H1 (cell line): Measurements from ENCODE around the gene TMEM181. TPM values are rescaled to one million over a fixed set of nuclear protein-coding genes. Genes with fewer than 3 reads are reported as not detected.

Experiments
- CBX5 ChIP-seq: fragments of 300-800, 300-1000 bp; sonication (generic); IDR thresholded peaks from 2 replicates; pipeline ENCODE4 v1.7.1; 2016; ENCODE audit warnings: antibody characterized with exemption, low read length, low read depth
- CHD2 ChIP-seq: IDR thresholded peaks from 2 replicates; pipeline ENCODE4 v1.6.1; 2012; ENCODE audit warnings: low read length, improper control_type of control experiment
- CHD7 ChIP-seq: fragments of 300-600 bp; sonication (generic); IDR thresholded peaks from 2 replicates; pipeline ENCODE4 v1.7.1; 2012; ENCODE audit warnings: low read length, moderate library complexity, mild to moderate bottlenecking, inconsistent platforms; ENCODE audit not compliant: insufficient replicate concordance
- NANOG ChIP-seq: IDR thresholded peaks from 2 replicates; pipeline ENCODE4 v1.6.1; 2011; ENCODE audit warnings: low read length, low read depth, mild to moderate bottlenecking, inconsistent platforms; ENCODE audit not compliant: insufficient read depth, poor library complexity, severe bottlenecking
- PHF8 ChIP-seq: fragments of 200-600 bp; sonication (generic); conservative IDR thresholded peaks from 2 replicates; pipeline ENCODE4 v1.7.1; 2012; ENCODE audit warnings: low read depth, mild to moderate bottlenecking, inconsistent platforms, low read length, moderate library complexity
- POLR2A ChIP-seq, 2 experiments: IDR thresholded peaks; 1 replicate in 1 of 2; 2 replicates in 1 of 2; pipeline ENCODE4 v1.6.1; 2011; ENCODE audit warnings: low read depth in 2 of 2, low read length in 2 of 2, mild to moderate bottlenecking in 2 of 2; ENCODE audit errors: control extremely low read depth in 1 of 2
- POU5F1 ChIP-seq: IDR thresholded peaks from 2 replicates; pipeline ENCODE4 v1.6.1; 2011; ENCODE audit warnings: low read depth, mild to moderate bottlenecking, low read length, moderate library complexity
- RNF2 ChIP-seq: fragments of 200-900, 300-1000 bp; sonication (generic); IDR thresholded peaks from 2 replicates; pipeline ENCODE4 v1.7.1; 2016; ENCODE audit warnings: borderline replicate concordance, low read depth, mild to moderate bottlenecking, antibody characterized with exemption, low read length; ENCODE audit not compliant: poor library complexity, severe bottlenecking; ENCODE audit errors: missing control alignments
- SAP30 ChIP-seq: fragments of 300-600 bp; sonication (generic); IDR thresholded peaks from 2 replicates; pipeline ENCODE4 v1.7.1; 2012; ENCODE audit warnings: low read length, moderate library complexity, mild to moderate bottlenecking, inconsistent platforms; ENCODE audit not compliant: insufficient read depth, insufficient replicate concordance
- SIRT6 ChIP-seq: IDR thresholded peaks from one replicate; pipeline ENCODE4 v1.7.1; 2012; ENCODE audit warnings: low read length, inconsistent platforms
- polyA plus RNA-seq, 7 experiments: library from polyadenylated mRNA; depleted of rRNA in 3 of 7; stranded (reverse) in 5 of 7; unstranded in 2 of 7; fragments of >200 nt in 5 of 7; fragments of 200-250 nt in 2 of 7; gene quantifications; 1 replicate in 5 of 7; 2 replicates in 1 of 7; 4 replicates in 1 of 7; pipeline versions ENCODE4 v1.2.1 to v1.2.3, GENCODE V29; 2011 to 2013; ENCODE audit warnings: missing spikeins in 2 of 7, mixed read lengths in 2 of 7
- total RNA-seq: library from RNA; stranded (reverse); fragmentation: NEBNext Ultra II Directional; extraction: Animal tissue kit (Norgen Biotek cat#: 25700); gene quantifications from 2 replicates; pipeline ENCODE4 v1.2.1, GENCODE V29; 2021

The TMEM181 gene
- total and polyA plus RNA-seq, 2 of the 8 experiments (the other 6 are each of a cell fraction or from before 2014, with no cell fraction given): 8.6 to 19.0 TPM

GRCh38 chr6:158644231-158645063 lies 84.6 kb downstream of the TMEM181 start, which contains the start of gene DYNLT1 (continued):
- TF ChIP-seq RNF2: no peak
- TF ChIP-seq POLR2A (IDR thresholded peaks at IDR 0.05; ENCODE audit: control extremely low read depth in 1 of 2, low read depth in 2 of 2, low read length in 2 of 2): peak; percentile 94 to 95
- no peak for TF ChIP-seq CBX5
- TF ChIP-seq CHD7: no peak
- TF ChIP-seq SIRT6: no peak
- peak; percentile 88 for TF ChIP-seq SAP30
- TF ChIP-seq NANOG: no peak
- peak; percentile 95 for TF ChIP-seq PHF8
- TF ChIP-seq POU5F1: no peak
- no peak for TF ChIP-seq CHD2
